ENCODE results near the gene HSD17B14. TPM values are rescaled to one million over a fixed set of nuclear protein-coding genes. Genes with fewer than 3 reads are reported as not detected.
A peak's percentile ranks its signal among the peaks of the same experiment; 100 is the strongest.

The HSD17B14 gene
- total and polyA plus RNA-seq, 2 of the 13 experiments (the other 11 are each of a cell fraction or from before 2014, with no cell fraction given), result 0.58 to 1.2 TPM

- TF ChIP-seq HOXA5 (CRISPR knock-in tag; IDR thresholded peaks at IDR 0.05), result no peak
- TF ChIP-seq HDAC2 (CRISPR knock-in tag; IDR thresholded peaks at IDR 0.05), result no peak; the same call in 1 of the 2 replicates
- no peak for TF ChIP-seq MYC (CRISPR knock-in tag; IDR thresholded peaks at IDR 0.05; ENCODE audit: borderline replicate concordance)
- no peak for TF ChIP-seq NPAS2 (CRISPR knock-in tag; IDR thresholded peaks at IDR 0.05; ENCODE audit: borderline replicate concordance)
- TF ChIP-seq DR1 (CRISPR knock-in tag; IDR thresholded peaks at IDR 0.05), result no peak
- no peak for TF ChIP-seq FOXA1 (IDR thresholded peaks at IDR 0.05)
- peak; percentile 90 for TF ChIP-seq FOXA1 (CRISPR knock-in tag; IDR thresholded peaks at IDR 0.05)
- no peak for TF ChIP-seq TRIM22 (IDR thresholded peaks at IDR 0.05)
- TF ChIP-seq MXD1 (CRISPR knock-in tag; IDR thresholded peaks at IDR 0.05), result no peak; the same call in 1 of the 2 replicates
- TF ChIP-seq TERF1 (CRISPR knock-in tag; IDR thresholded peaks at IDR 0.05), result no peak
- TF ChIP-seq EED (CRISPR knock-in tag; IDR thresholded peaks at IDR 0.05), result no peak
- no peak for TF ChIP-seq ZNF343 (CRISPR knock-in tag; IDR thresholded peaks at IDR 0.05)
- no peak for TF ChIP-seq ZNF30 (CRISPR knock-in tag; IDR thresholded peaks at IDR 0.05)
- no peak for TF ChIP-seq NFE2L1 (CRISPR knock-in tag; IDR thresholded peaks at IDR 0.05; ENCODE audit: borderline replicate concordance)
- TF ChIP-seq SOX13 (IDR thresholded peaks at IDR 0.05), result no peak
- peak in 1 of 2 experiments; percentile 63; a peak in 1 of 4 replicates for TF ChIP-seq SOX13 (CRISPR knock-in tag; conservative IDR thresholded peaks at IDR 0.05 in 1 of 2, IDR thresholded peaks at IDR 0.05 in 1 of 2)
- TF ChIP-seq ZNF562 (CRISPR knock-in tag; IDR thresholded peaks at IDR 0.05; ENCODE audit: borderline replicate concordance), result no peak
- no peak for TF ChIP-seq SNAPC4 (CRISPR knock-in tag; IDR thresholded peaks at IDR 0.05)
- peak; percentile 70 for TF ChIP-seq RFX3 (CRISPR knock-in tag; IDR thresholded peaks at IDR 0.05)
- TF ChIP-seq SUZ12 (IDR thresholded peaks at IDR 0.05; ENCODE audit: low read depth, low read length), result no peak
- no peak for TF ChIP-seq ZNF761 (CRISPR knock-in tag; conservative IDR thresholded peaks at IDR 0.05)
- TF ChIP-seq FOXA3 (CRISPR knock-in tag; IDR thresholded peaks at IDR 0.05), result peak; percentile 90
- no peak for TF ChIP-seq KLF16 (CRISPR knock-in tag; IDR thresholded peaks at IDR 0.05)
- TF ChIP-seq CEBPB (IDR thresholded peaks at IDR 0.05; ENCODE audit: borderline replicate concordance, low read depth, low read length), result no peak
- peak; percentile 89; the same call in 1 of the 2 replicates for TF ChIP-seq SIN3A (IDR thresholded peaks at IDR 0.05; ENCODE audit: borderline replicate concordance, low read depth, low read length)
These were observed 36.7 kb upstream of the HSD17B14 start (continued) for GRCh38 chr19:48872884-48873475.

All from HepG2 (cell line).